Testis (tissue), 2 donors: ENCODE data around the gene DTD2.
"Not testable (repeated sequence)": the region's sequence is repeated elsewhere in the genome, so short reads cannot be mapped to it uniquely, and the experiment has no call there.

Experiments
- CTCF ChIP-seq, 3 experiments: fragments of 450-650 bp in 2 of 3; fragments of 200-600 bp in 1 of 3; sonication (generic) in 1 of 3; IDR thresholded peaks; one replicate each; pipeline ENCODE4 v1.5.1; 2016 to 2019; ENCODE audit warnings: antibody characterized with exemption in 3 of 3, mild to moderate bottlenecking in 2 of 3, moderate library complexity in 1 of 3
- POLR2A ChIP-seq: fragments of 450-650 bp; IDR thresholded peaks from one replicate; pipeline ENCODE4 v1.6.1; 2017; ENCODE audit warnings: antibody characterized with exemption, mild to moderate bottlenecking, moderate library complexity

- TF ChIP-seq POLR2A; CTCF (IDR thresholded peaks at IDR 0.05): not testable (repeated sequence)
Observed at GRCh38 chr14:31437045-31437691, 20.1 kb downstream of the DTD2 start.
